ENCODE data around the gene TOX4.

TOX4 gene

DNA sequence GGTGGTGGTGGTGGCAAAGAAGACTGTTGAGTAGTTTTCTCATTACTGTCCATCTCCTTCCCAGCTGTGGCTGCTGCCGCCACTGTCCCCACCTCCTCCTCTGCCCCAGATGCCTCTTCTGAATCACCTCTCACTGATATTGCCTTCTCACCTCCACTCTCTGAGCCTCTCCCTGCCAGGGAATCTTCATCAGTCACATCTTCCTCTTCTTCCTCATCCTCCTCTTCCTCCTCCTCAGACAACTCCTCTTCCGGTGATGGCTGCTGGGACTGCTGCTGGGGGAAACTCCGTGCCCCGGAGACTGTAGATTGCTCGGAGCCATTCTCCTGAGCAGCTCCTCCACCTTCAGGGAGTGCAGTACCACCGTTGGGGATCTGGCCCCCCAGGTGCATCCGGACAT is 46.2 kb downstream of the TOX4 start:
- H4K8ac ChIP-seq (ENCODE audit: low read depth, low read length) = peak overlapping the region; percentile 97
- no CpG with 5 or more reads among the region's 7 CpGs for WGBS, 2 donors (ENCODE audit: extremely low coverage in 2 of 2, insufficient read length in 2 of 2, insufficient replicate concordance in 1 of 2)
- DNase-seq (ENCODE audit: low spot score) = no peak
- no peaks in the 10 kb centered on the region for H3K27me3 ChIP-seq (ENCODE audit: control insufficient read depth in 3 of 3, insufficient read depth in 3 of 3, low read depth in 1 of 3, low read length in 3 of 3)
- H3K4me1 ChIP-seq (ENCODE audit: control insufficient read depth in 2 of 2, insufficient read depth in 1 of 2, low read depth in 1 of 2, low read length in 2 of 2) = peaks cover 22 to 40% of the 10 kb centered on the region in 2 donors
- H2AFZ ChIP-seq (ENCODE audit: low read length) = no peak overlapping the region
- no peak overlapping the region for H3K14ac ChIP-seq (ENCODE audit: low read length)
- peak overlapping the region; percentile 92 for H3K18ac ChIP-seq (ENCODE audit: low read length)
- H3K36me3 ChIP-seq (replicated peaks in 1 of 2; ENCODE audit: control insufficient read depth in 2 of 2, insufficient read depth in 2 of 2, low read length in 2 of 2) = peaks cover 41 to 69% of the 10 kb centered on the region in 2 donors
- no peak overlapping the region for H4K91ac ChIP-seq (ENCODE audit: low read depth, low read length, poor library complexity)
- no peak overlapping the region for H2BK12ac ChIP-seq (ENCODE audit: low read length)
- H3K23ac ChIP-seq (ENCODE audit: low read depth, low read length, poor library complexity) = peak overlapping the region; percentile 30
- H2BK5ac ChIP-seq (ENCODE audit: low read length) = peak overlapping the region; percentile 59
- no peak overlapping the region for H3K4ac ChIP-seq (ENCODE audit: low read length)
- peak overlapping the region; percentile 47 for H3K4me2 ChIP-seq (ENCODE audit: insufficient read depth, low read length, poor library complexity, severe bottlenecking)
- H2AK5ac ChIP-seq (ENCODE audit: low read depth, low read length) = peak overlapping the region; percentile 53
- H3K79me1 ChIP-seq (ENCODE audit: low read depth, low read length) = peaks cover 11% of the 10 kb centered on the region
- H3K27ac ChIP-seq (replicated peaks; ENCODE audit: low read length) = peak overlapping the region; percentile 43
- H3K9me3 ChIP-seq (replicated peaks in 1 of 2; ENCODE audit: control insufficient read depth in 2 of 2, insufficient read depth in 1 of 2, low read depth in 1 of 2, low read length in 2 of 2) = peaks cover 2 to 4% of the 10 kb centered on the region in 2 donors
- H2BK120ac ChIP-seq (ENCODE audit: low read depth, low read length) = no peak overlapping the region
- H3K4me3 ChIP-seq (ENCODE audit: low read length in 2 of 2) = peak overlapping the region in 1 of 2 donors; percentile 16
- peak overlapping the region; percentile 82 for H3K9ac ChIP-seq (ENCODE audit: low read depth, low read length, poor library complexity)
- H2BK15ac ChIP-seq (ENCODE audit: low read length) = no peak overlapping the region

DNA sequence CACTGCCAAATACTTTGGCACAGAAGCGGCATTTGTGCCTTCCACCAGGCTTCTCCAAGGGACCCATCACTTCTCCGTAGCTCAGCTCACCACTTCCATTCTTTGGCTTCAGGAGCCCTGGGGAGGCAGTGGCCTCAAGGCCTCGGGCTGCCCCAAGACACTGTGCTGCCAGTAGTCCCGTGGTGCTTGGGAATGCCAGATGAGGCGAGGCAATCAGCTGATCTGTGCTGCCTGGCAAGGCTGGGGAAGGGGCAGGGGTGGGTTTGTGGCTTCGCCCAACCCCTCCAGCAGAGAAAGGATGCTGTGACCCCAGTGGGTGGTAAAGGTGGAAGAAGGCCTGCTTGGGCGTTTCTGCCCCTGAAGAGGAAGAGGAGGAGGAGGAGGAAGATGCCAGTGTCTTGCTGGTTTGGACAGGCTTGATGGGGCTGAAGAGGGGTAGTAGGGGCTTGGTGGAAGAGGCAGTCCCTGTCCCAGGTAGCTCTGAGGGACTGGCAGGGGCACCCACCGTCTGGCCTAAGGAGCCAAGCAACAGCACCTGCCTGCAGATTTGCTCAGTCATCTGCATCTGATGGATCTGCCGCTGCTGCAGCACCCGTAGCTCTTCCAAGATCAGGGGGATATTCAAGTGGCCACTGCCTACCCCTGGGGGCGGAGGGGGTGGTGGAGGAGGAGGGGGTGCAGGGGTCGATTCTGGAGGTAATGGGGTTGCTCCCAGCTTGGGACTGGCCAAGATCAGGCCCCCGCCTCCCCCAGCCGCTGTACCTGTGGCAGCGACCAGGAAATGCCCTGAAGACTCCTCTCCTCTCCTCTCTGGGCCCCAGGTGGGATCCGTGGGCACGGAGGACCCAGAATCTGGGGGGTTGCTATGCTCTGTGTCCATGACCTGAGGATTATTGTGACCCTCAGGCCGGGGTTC is 47.8 kb downstream of the TOX4 start:
- Histone ChIP-seq H3K18ac (ENCODE audit: low read length) (peak overlapping the region; percentile 86), H3K27ac (replicated peaks; ENCODE audit: low read length) (peak overlapping the region; percentile 97)
- WGBS, 2 donors (ENCODE audit: extremely low coverage in 2 of 2, insufficient read length in 2 of 2, insufficient replicate concordance in 1 of 2) = no CpG with 5 or more reads among the region's 18 CpGs

DNA sequence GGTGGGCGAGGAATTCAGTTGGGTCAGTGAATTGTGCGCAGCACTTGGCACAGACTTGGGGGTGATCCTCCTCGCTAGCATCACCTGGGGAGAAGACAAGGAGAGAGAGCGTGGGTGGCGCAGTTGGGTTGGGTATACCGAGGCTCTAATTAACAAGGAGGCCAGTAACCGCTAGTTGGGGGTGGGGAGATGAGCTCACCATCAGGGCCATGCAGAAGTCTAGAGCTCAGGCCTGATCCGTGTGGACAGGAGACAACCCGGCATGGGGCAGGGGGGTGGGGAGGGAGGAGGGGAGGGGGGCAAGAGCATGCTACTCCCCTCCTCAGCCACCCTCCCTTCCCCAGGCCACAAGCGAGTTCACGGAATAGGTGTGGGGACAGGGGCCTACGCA is 48.6 kb downstream of the TOX4 start:
- Histone ChIP-seq H2BK12ac (ENCODE audit: low read length) (no peak overlapping the region), H2AFZ (ENCODE audit: low read length) (no peak overlapping the region), H4K91ac (ENCODE audit: low read depth, low read length, poor library complexity) (no peak overlapping the region), H3K4me2 (ENCODE audit: insufficient read depth, low read length, poor library complexity, severe bottlenecking) (peak overlapping the region; percentile 85), H3K23ac (ENCODE audit: low read depth, low read length, poor library complexity) (peak overlapping the region; percentile 87), H3K9me3 (replicated peaks in 1 of 2; ENCODE audit: control insufficient read depth in 2 of 2, insufficient read depth in 1 of 2, low read depth in 1 of 2, low read length in 2 of 2) (peaks cover 2 to 4% of the 10 kb centered on the region in 2 donors), H2BK5ac (ENCODE audit: low read length) (peak overlapping the region; percentile 71), H3K27ac (replicated peaks; ENCODE audit: low read length) (peak overlapping the region; percentile 97), H3K36me3 (replicated peaks in 1 of 2; ENCODE audit: control insufficient read depth in 2 of 2, insufficient read depth in 2 of 2, low read length in 2 of 2) (peaks cover 41 to 75% of the 10 kb centered on the region in 2 donors), H3K4ac (ENCODE audit: low read length) (no peak overlapping the region), H4K8ac (ENCODE audit: low read depth, low read length) (no peak overlapping the region), H2BK15ac (ENCODE audit: low read length) (peak overlapping the region; percentile 15), H3K79me1 (ENCODE audit: low read depth, low read length) (peaks cover 11% of the 10 kb centered on the region), H3K18ac (ENCODE audit: low read length) (peak overlapping the region; percentile 96), H3K4me3 (ENCODE audit: low read length in 2 of 2) (peak overlapping the region; percentile 88 to 93), H2AK5ac (ENCODE audit: low read depth, low read length) (peak overlapping the region; percentile 72), H3K27me3 (ENCODE audit: control insufficient read depth in 3 of 3, insufficient read depth in 3 of 3, low read depth in 1 of 3, low read length in 3 of 3) (no peaks in the 10 kb centered on the region), H3K9ac (ENCODE audit: low read depth, low read length, poor library complexity) (peak overlapping the region; percentile 98), H2BK120ac (ENCODE audit: low read depth, low read length) (no peak overlapping the region), H3K4me1 (ENCODE audit: control insufficient read depth in 2 of 2, insufficient read depth in 1 of 2, low read depth in 1 of 2, low read length in 2 of 2) (peaks cover 27 to 46% of the 10 kb centered on the region in 2 donors), H3K14ac (ENCODE audit: low read length) (no peak overlapping the region)
- WGBS, 2 donors (ENCODE audit: extremely low coverage in 2 of 2, insufficient read length in 2 of 2, insufficient replicate concordance in 1 of 2) = no CpG with 5 or more reads among the region's 12 CpGs
- no peak for DNase-seq (ENCODE audit: low spot score)

More for the DNA sequence above, 47.8 kb downstream of the TOX4 start:
- Histone ChIP-seq H3K14ac (ENCODE audit: low read length) (no peak overlapping the region), H3K36me3 (replicated peaks in 1 of 2; ENCODE audit: control insufficient read depth in 2 of 2, insufficient read depth in 2 of 2, low read length in 2 of 2) (peaks cover 41 to 79% of the 10 kb centered on the region in 2 donors), H3K4me1 (ENCODE audit: control insufficient read depth in 2 of 2, insufficient read depth in 1 of 2, low read depth in 1 of 2, low read length in 2 of 2) (peaks cover 27 to 43% of the 10 kb centered on the region in 2 donors), H2BK12ac (ENCODE audit: low read length) (no peak overlapping the region), H3K4me2 (ENCODE audit: insufficient read depth, low read length, poor library complexity, severe bottlenecking) (peak overlapping the region; percentile 85), H2AFZ (ENCODE audit: low read length) (no peak overlapping the region), H2BK5ac (ENCODE audit: low read length) (peak overlapping the region; percentile 39), H3K4me3 (ENCODE audit: low read length in 2 of 2) (peak overlapping the region; percentile 88 to 93), H2BK15ac (ENCODE audit: low read length) (no peak overlapping the region), H4K8ac (ENCODE audit: low read depth, low read length) (no peak overlapping the region), H2BK120ac (ENCODE audit: low read depth, low read length) (no peak overlapping the region), H3K9ac (ENCODE audit: low read depth, low read length, poor library complexity) (peak overlapping the region; percentile 71), H3K23ac (ENCODE audit: low read depth, low read length, poor library complexity) (peak overlapping the region; percentile 16), H3K79me1 (ENCODE audit: low read depth, low read length) (peaks cover 11% of the 10 kb centered on the region), H3K9me3 (replicated peaks in 1 of 2; ENCODE audit: control insufficient read depth in 2 of 2, insufficient read depth in 1 of 2, low read depth in 1 of 2, low read length in 2 of 2) (peaks cover 2 to 4% of the 10 kb centered on the region in 2 donors), H3K27me3 (ENCODE audit: control insufficient read depth in 3 of 3, insufficient read depth in 3 of 3, low read depth in 1 of 3, low read length in 3 of 3) (no peaks in the 10 kb centered on the region), H4K91ac (ENCODE audit: low read depth, low read length, poor library complexity) (no peak overlapping the region), H3K4ac (ENCODE audit: low read length) (no peak overlapping the region), H2AK5ac (ENCODE audit: low read depth, low read length) (peak overlapping the region; percentile 72)
- no peak for DNase-seq (ENCODE audit: low spot score)

Data from neuronal stem cell (in vitro differentiated cells).